Activated CD8-positive, alpha-beta T cell treated with anti-CD3 and anti-CD28 coated beads for 36 hours (primary cell): ENCODE data around the gene THOC2. TPM values are rescaled to one million over a fixed set of nuclear protein-coding genes. Genes with fewer than 3 reads are reported as not detected.

Source experiments
- ATAC-seq: fragments of 200-7000 bp; cut with Tn5 transposase; one replicate; pipeline ENCODE4 v1.10.0; 2021; ENCODE audit warnings: mild to moderate bottlenecking, moderate library complexity
- CTCF ChIA-PET: fragments of 350-600 bp; sonication (Branson Sonifier 250); formaldehyde crosslinking; loops from one replicate; lab custom pipeline; 2021; ENCODE audit warnings: antibody characterized with exemption; lab: Charles Lee
- POLR2A ChIA-PET: fragments of 350-600 bp; sonication (Branson Sonifier 250); formaldehyde crosslinking; loops from one replicate; lab custom pipeline; 2021; ENCODE audit warnings: antibody characterized with exemption; lab: Charles Lee
- DNase-seq: peaks from one replicate; pipeline ENCODE4 v3.0.0-alpha.2; 2020
- H3K27ac Mint-ChIP-seq: one replicate; pipeline ENCODE4 v1.8.0; 2021; ENCODE audit warnings: mild to moderate bottlenecking, mixed read lengths
- H3K27me3 Mint-ChIP-seq: one replicate; pipeline ENCODE4 v1.8.0; 2021; ENCODE audit warnings: mixed read lengths
- H3K36me3 Mint-ChIP-seq: one replicate; pipeline ENCODE4 v1.8.0; 2021; ENCODE audit warnings: low read depth, mixed read lengths
- H3K4me1 Mint-ChIP-seq: one replicate; pipeline ENCODE4 v1.8.0; 2021; ENCODE audit warnings: low read depth, mixed read lengths
- H3K4me3 Mint-ChIP-seq: one replicate; pipeline ENCODE4 v1.8.0; 2021; ENCODE audit warnings: mild to moderate bottlenecking, moderate library complexity, mixed read lengths
- H3K9me3 Mint-ChIP-seq: one replicate; pipeline ENCODE4 v1.8.0; 2021; ENCODE audit warnings: mixed read lengths
- CTCF ChIP-seq: fragments of 200-600 bp; IDR thresholded peaks from one replicate; pipeline ENCODE4 v1.8.0; 2022; ENCODE audit warnings: antibody characterized with exemption, mild to moderate bottlenecking
- intact Hi-C: fragments of 100-400 bp; cut with micrococcal nuclease; formaldehyde crosslinking; loops from one replicate; pipeline ENCODE4 v1.10.0; 2022
- total RNA-seq, 2 experiments: library from RNA; stranded (reverse); gene quantifications; one replicate each; pipeline ENCODE4 v1.2.3, GENCODE V29; 2021

The THOC2 gene
- total RNA-seq, 2 experiments from 2014 or later = 72.3 to 83.6 TPM

GRCh38 chrX:123749643-123750042, 16.8 kb upstream of the THOC2 start:
- ChIA-PET CTCF (no interaction called here), POLR2A (no interaction called here)
- no peaks in the 10 kb centered on the region for H3K36me3 Mint-ChIP-seq
- H3K4me3 Mint-ChIP-seq = no peak overlapping the region
- TF ChIP-seq CTCF = no peak
- no peaks in the 10 kb centered on the region for H3K4me1 Mint-ChIP-seq
- no peak for DNase-seq
- no peaks in the 10 kb centered on the region for H3K9me3 Mint-ChIP-seq
- intact Hi-C loops = no loop called here
- ATAC-seq = no peak
- no peak overlapping the region for H3K27ac Mint-ChIP-seq
- no peaks in the 10 kb centered on the region for H3K27me3 Mint-ChIP-seq

- Mint-ChIP-seq H3K36me3 (no peaks in the 10 kb centered on the region), H3K27ac (no peak overlapping the region), H3K27me3 (no peaks in the 10 kb centered on the region), H3K4me1 (no peaks in the 10 kb centered on the region), H3K4me3 (no peak overlapping the region), H3K9me3 (no peaks in the 10 kb centered on the region)
- TF ChIP-seq CTCF = no peak
- no peak for DNase-seq
- CTCF ChIA-PET = no interaction called here
- no peak for ATAC-seq
- intact Hi-C loops = no loop called here
- POLR2A ChIA-PET = no interaction called here
These were observed 12.7 kb upstream of the THOC2 start for GRCh38 chrX:123745511-123745910.

- DNase-seq (no peak), ATAC-seq (no peak)
- Mint-ChIP-seq H3K36me3 (no peaks in the 10 kb centered on the region), H3K9me3 (no peaks in the 10 kb centered on the region), H3K4me3 (no peak overlapping the region), H3K27me3 (no peaks in the 10 kb centered on the region), H3K27ac (no peak overlapping the region), H3K4me1 (no peaks in the 10 kb centered on the region)
- ChIA-PET POLR2A (no interaction called here), CTCF (no interaction called here)
- no peak for TF ChIP-seq CTCF
- intact Hi-C loops = no loop called here
These were observed 10.5 kb upstream of the THOC2 start for GRCh38 chrX:123743312-123743711.

GRCh38 chrX:123742440-123742839, 9.6 kb upstream of the THOC2 start:
- H3K4me1 Mint-ChIP-seq = no peaks in the 10 kb centered on the region
- H3K36me3 Mint-ChIP-seq = no peaks in the 10 kb centered on the region
- ATAC-seq (no peak), DNase-seq (no peak)
- intact Hi-C loops = no loop called here
- no peak overlapping the region for H3K4me3 Mint-ChIP-seq
- CTCF ChIA-PET = no interaction called here
- H3K9me3 Mint-ChIP-seq = no peaks in the 10 kb centered on the region
- H3K27ac Mint-ChIP-seq = no peak overlapping the region
- TF ChIP-seq CTCF = no peak
- POLR2A ChIA-PET = no interaction called here
- no peaks in the 10 kb centered on the region for H3K27me3 Mint-ChIP-seq

- no peak for TF ChIP-seq CTCF
- intact Hi-C loops = no loop called here
- Mint-ChIP-seq H3K9me3 (no peaks in the 10 kb centered on the region), H3K36me3 (no peaks in the 10 kb centered on the region), H3K4me3 (no peak overlapping the region), H3K27me3 (no peaks in the 10 kb centered on the region), H3K27ac (no peak overlapping the region), H3K4me1 (no peaks in the 10 kb centered on the region)
- DNase-seq (no peak), ATAC-seq (no peak)
- ChIA-PET CTCF (interaction anchor here (1.2 kb wide), 1 partner anchor 10 kb away, joined by 3 read pairs; no protein-coding TSS in a partner anchor), POLR2A (no interaction called here)
These were observed 7.7 kb upstream of the THOC2 start for GRCh38 chrX:123740536-123740935.
